HepG2 (cell line): ENCODE measurements around the gene HACE1. TPM values are rescaled to one million over a fixed set of nuclear protein-coding genes. Genes with fewer than 3 reads are reported as not detected.

Experiments
- ATAC-seq: fragments of 200-7000 bp; cut with Tn5 transposase; 3 replicates; pipeline ENCODE4 v1.9.1; 2020; ENCODE audit warnings: mild to moderate bottlenecking, moderate library complexity
- BruUV-seq: library from RNA; stranded (reverse); fragments of 400-500 nt; replicated peaks from 2 replicates; lab custom pipeline; 2021; lab: Mats Ljungman, UMichigan
- CTCF ChIA-PET: fragments of 300-600 bp; formaldehyde crosslinking; extraction: SDS; loops from one replicate; lab custom pipeline; 2021; ENCODE audit warnings: low total read pairs, inconsistent platforms, low intra/inter-chr PET ratio; lab: Yijun Ruan, JAX
- POLR2A ChIA-PET: fragments of 350-600 bp; sonication (Branson Sonifier 250); formaldehyde crosslinking; loops from one replicate; lab custom pipeline; 2020; ENCODE audit warnings: antibody characterized with exemption, inconsistent platforms; lab: Yijun Ruan, JAX
- DNase-seq: peaks from one replicate; pipeline ENCODE4 v3.0.0-alpha.2; 2015; ENCODE audit warnings: low spot score
- FAIRE-seq: peaks from 3 replicates; lab custom pipeline; 2011; peaks lifted over from hg19 to GRCh38; lab: Jason Lieb, UNC
- H2AFZ ChIP-seq: one replicate; pipeline ENCODE4 v1.6.1; 2011; ENCODE audit warnings: low read length, inconsistent platforms
- H3K27ac ChIP-seq: fragments of 300-600 bp; 3 replicates; pipeline ENCODE4 v1.8.0; 2011; ENCODE audit warnings: mixed run types, mild to moderate bottlenecking, mixed read lengths, low read length, inconsistent platforms; ENCODE audit not compliant: insufficient read depth; ENCODE audit errors: extremely low read length
- H3K27me3 ChIP-seq, 2 experiments: fragments of 200-600 bp in 1 of 2; 2 replicates in 1 of 2; 3 replicates in 1 of 2; pipeline versions ENCODE4 v1.6.0 to v1.8.0; 2011; ENCODE audit warnings: low read length in 2 of 2, mild to moderate bottlenecking in 2 of 2, moderate library complexity in 2 of 2, inconsistent platforms in 1 of 2; ENCODE audit not compliant: insufficient read depth in 2 of 2, control insufficient read depth in 1 of 2
- H3K36me3 ChIP-seq, 2 experiments: fragments of 200-600 bp in 1 of 2; replicated peaks in 1 of 2; 2 replicates in 1 of 2; 3 replicates in 1 of 2; pipeline versions ENCODE4 v1.5.1 to v1.8.0; 2011; ENCODE audit warnings: low read length in 2 of 2, inconsistent platforms in 1 of 2; ENCODE audit not compliant: insufficient read depth in 2 of 2, control insufficient read depth in 1 of 2
- H3K4me1 ChIP-seq: 2 replicates; pipeline ENCODE4 v1.5.1; 2012; ENCODE audit warnings: low read length, inconsistent platforms; ENCODE audit not compliant: insufficient read depth
- H3K4me2 ChIP-seq: 2 replicates; pipeline ENCODE4 v1.6.0; 2011; ENCODE audit warnings: low read depth, low read length, inconsistent platforms
- H3K4me3 ChIP-seq, 3 experiments: fragments of 200-600 bp in 1 of 3; sonication (generic), shearing (Covaris generic) in 1 of 3; replicated peaks in 1 of 3; 2 replicates each; pipeline ENCODE4 v1.5.1; 2011 to 2016; ENCODE audit warnings: low read length in 3 of 3, inconsistent platforms in 2 of 3, low read depth in 2 of 3, mild to moderate bottlenecking in 2 of 3, control low read depth in 1 of 3, mixed read lengths in 1 of 3; ENCODE audit not compliant: insufficient read depth in 1 of 3
- H3K79me2 ChIP-seq: one replicate; pipeline ENCODE4 v1.6.1; 2011; ENCODE audit warnings: low read length, inconsistent platforms; ENCODE audit not compliant: insufficient read depth
- H3K9ac ChIP-seq: 2 replicates; pipeline ENCODE4 v1.6.0; 2011; ENCODE audit warnings: mild to moderate bottlenecking, low read depth, low read length, inconsistent platforms; ENCODE audit not compliant: insufficient read depth
- H3K9me3 ChIP-seq: 2 replicates; pipeline ENCODE4 v1.5.1; 2012; ENCODE audit warnings: mild to moderate bottlenecking, low read length
- H4K20me1 ChIP-seq: 2 replicates; pipeline ENCODE4 v1.6.0; 2011; ENCODE audit warnings: inconsistent platforms, mild to moderate bottlenecking, low read length, moderate library complexity; ENCODE audit not compliant: insufficient read depth
- ATF6 ChIP-seq: sonication (generic); formaldehyde crosslinking; conservative IDR thresholded peaks from 2 replicates; pipeline ENCODE4 v1.4.0; 2020; ENCODE audit warnings: missing genetic modification reagents
- HIC2 ChIP-seq: sonication (generic); formaldehyde crosslinking; IDR thresholded peaks from 2 replicates; pipeline ENCODE4 v1.9.0; 2022; ENCODE audit warnings: low read depth, missing genetic modification reagents
- MATR3 ChIP-seq: sonication (generic); formaldehyde crosslinking; IDR thresholded peaks from 2 replicates; pipeline ENCODE4 v1.4.0; 2020; ENCODE audit warnings: missing genetic modification reagents
- MTF2 ChIP-seq: sonication (generic); formaldehyde crosslinking; IDR thresholded peaks from 2 replicates; pipeline ENCODE4 v1.5.0; 2020; ENCODE audit warnings: missing genetic modification reagents, borderline replicate concordance
- NR2F1 ChIP-seq, 2 experiments: fragments of 450-650 bp in 1 of 2; formaldehyde crosslinking in 1 of 2; IDR thresholded peaks; 2 replicates each; pipeline versions ENCODE4 v1.5.0 to v1.6.1; 2016 to 2020; ENCODE audit warnings: mild to moderate bottlenecking in 1 of 2, missing compliant biosample characterization in 1 of 2, missing genetic modification reagents in 1 of 2, moderate library complexity in 1 of 2
- POGZ ChIP-seq: sonication (generic); formaldehyde crosslinking; IDR thresholded peaks from 2 replicates; pipeline ENCODE4 v1.4.0; 2020; ENCODE audit warnings: mild to moderate bottlenecking, missing genetic modification reagents
- PPARG ChIP-seq: conservative IDR thresholded peaks from 2 replicates; pipeline ENCODE4 v1.6.1; 2016; ENCODE audit warnings: missing biosample characterization, missing genetic modification reagents
- SALL2 ChIP-seq: sonication (generic); formaldehyde crosslinking; IDR thresholded peaks from 2 replicates; pipeline ENCODE4 v1.8.1; 2023; ENCODE audit warnings: mild to moderate bottlenecking, missing genetic modification reagents, inconsistent platforms
- SIN3A ChIP-seq: IDR thresholded peaks from 2 replicates; pipeline ENCODE4 v1.6.1; 2011; ENCODE audit warnings: low read depth, mild to moderate bottlenecking, control low read depth, low read length, borderline replicate concordance
- THAP11 ChIP-seq: IDR thresholded peaks from 2 replicates; pipeline ENCODE4 v1.6.1; 2016; ENCODE audit warnings: missing biosample characterization, missing genetic modification reagents
- THAP9 ChIP-seq: sonication (generic); formaldehyde crosslinking; IDR thresholded peaks from 2 replicates; pipeline ENCODE4; 2020; ENCODE audit warnings: missing genetic modification reagents, mild to moderate bottlenecking, borderline replicate concordance
- THRA ChIP-seq: sonication (generic); formaldehyde crosslinking; IDR thresholded peaks from 2 replicates; pipeline ENCODE4 v1.4.0; 2020; ENCODE audit warnings: missing genetic modification reagents, borderline replicate concordance
- ZKSCAN1 ChIP-seq: fragments of 150-350 bp; IDR thresholded peaks from 2 replicates; pipeline ENCODE4 v1.6.1; 2014; ENCODE audit warnings: low read length
- ZNF207 ChIP-seq: fragments of 450-650 bp; IDR thresholded peaks from 2 replicates; pipeline ENCODE4 v1.6.1; 2016; ENCODE audit warnings: antibody characterized with exemption, borderline replicate concordance
- ZNF274 ChIP-seq: sonication (generic); formaldehyde crosslinking; IDR thresholded peaks from 2 replicates; pipeline ENCODE4 v1.5.1; 2020; ENCODE audit warnings: mild to moderate bottlenecking, missing genetic modification reagents
- ZNF335 ChIP-seq: sonication (generic); formaldehyde crosslinking; IDR thresholded peaks from 2 replicates; pipeline ENCODE4 v1.4.0; 2020; ENCODE audit warnings: missing genetic modification reagents
- ZNF552 ChIP-seq: sonication (generic); formaldehyde crosslinking; IDR thresholded peaks from 2 replicates; pipeline ENCODE4 v1.9.0; 2022; ENCODE audit warnings: missing genetic modification reagents, mild to moderate bottlenecking, borderline replicate concordance
- ZNF589 ChIP-seq: sonication (generic); formaldehyde crosslinking; conservative IDR thresholded peaks from 2 replicates; pipeline ENCODE4 v1.8.0; 2022; ENCODE audit warnings: mild to moderate bottlenecking, moderate library complexity, missing genetic modification reagents
- ZNF761 ChIP-seq: sonication (generic); formaldehyde crosslinking; conservative IDR thresholded peaks from 2 replicates; pipeline ENCODE4 v1.4.0; 2020; ENCODE audit warnings: mild to moderate bottlenecking, missing genetic modification reagents
- WGBS: methylation state at CpG from one replicate; pipeline ENCODE4 v1.1.6; 2017; ENCODE audit warnings: low lambda C conversion rate; 5-methylcytosine and 5-hydroxymethylcytosine counted together
- in situ Hi-C: cut with HindIII; loops from 2 replicates; pipeline ENCODE4 v1.10.0; 2017; ENCODE audit warnings: low pct_unique_long_range_greater_than_20kb; ENCODE audit not compliant: extremely low pct_ligation_motif_present
- intact Hi-C: fragments of 100-400 bp; cut with micrococcal nuclease; formaldehyde crosslinking; loops from one replicate; pipeline ENCODE4 v1.10.0; 2022; ENCODE audit not compliant: unreplicated experiment
- polyA plus RNA-seq, 8 experiments: library from polyadenylated mRNA; depleted of rRNA in 3 of 8; stranded (reverse) in 7 of 8; unstranded in 1 of 8; fragments of >200 nt; fragmentation: Illumina TruSeq in 4 of 8; extraction: Trizol in 4 of 8; gene quantifications; 2 replicates each; pipeline versions ENCODE4 v1.2.1 to v1.2.3, GENCODE V29; 2011 to 2016; ENCODE audit warnings: low read depth in 4 of 8, missing spikeins in 1 of 8, mixed read lengths in 1 of 8; ENCODE audit not compliant: insufficient read depth in 1 of 8
- total RNA-seq, 5 experiments: library from RNA; depleted of rRNA; stranded (reverse); fragments of >200 nt; fragmentation: Illumina TruSeq; extraction: Trizol; gene quantifications; 2 replicates each; pipeline ENCODE4 v1.2.3, GENCODE V29; 2016; ENCODE audit warnings: low read depth in 1 of 5

Gene HACE1
- total and polyA plus RNA-seq, 2 of the 13 experiments (the other 11 are each of a cell fraction or from before 2014, with no cell fraction given) = 8.9 to 11.4 TPM

- CTCF ChIA-PET = no interaction called here
- Histone ChIP-seq H3K9ac (no peak overlapping the region), H3K27ac (no peak overlapping the region)
- POLR2A ChIA-PET = no interaction called here
- BruUV-seq = no TSS peak
- no peak for TF ChIP-seq HIC2
- no peak for TF ChIP-seq ZNF552 (CRISPR knock-in tag)
- no peak for TF ChIP-seq SIN3A
- TF ChIP-seq ZNF207 = no peak
- no peak for TF ChIP-seq THAP9
- TF ChIP-seq ZNF335 = no peak
- no peak for TF ChIP-seq ZNF589 (CRISPR knock-in tag)
- TF ChIP-seq ZNF274 (CRISPR knock-in tag) = no peak
- no peak for TF ChIP-seq ATF6 (CRISPR knock-in tag)
- no peak for TF ChIP-seq SALL2 (CRISPR knock-in tag)
- TF ChIP-seq POGZ (CRISPR knock-in tag) = no peak
- no peak for TF ChIP-seq MTF2 (CRISPR knock-in tag)
- TF ChIP-seq MATR3 = no peak
- TF ChIP-seq NR2F1 (CRISPR knock-in tag; IDR thresholded peaks at IDR 0.05) = no peak
- TF ChIP-seq THAP11 (CRISPR knock-in tag) = no peak
- no peak for TF ChIP-seq ZNF761 (CRISPR knock-in tag)
- no peak for TF ChIP-seq PPARG (CRISPR knock-in tag)
- no peak for TF ChIP-seq ZKSCAN1
- TF ChIP-seq THRA (CRISPR knock-in tag) = no peak
- TF ChIP-seq, all 625 proteins: peak for 0
- no peaks in the 10 kb centered on the region for H3K79me2 ChIP-seq
- H3K4me2 ChIP-seq = no peak overlapping the region
- ATAC-seq (no peak), DNase-seq (no peak), FAIRE-seq (no peak)
- H4K20me1 ChIP-seq = no peaks in the 10 kb centered on the region
- H3K4me1 ChIP-seq = no peaks in the 10 kb centered on the region
- in situ Hi-C loops (no loop called here), intact Hi-C loops (no loop called here)
- no peaks in the 10 kb centered on the region for H3K36me3 ChIP-seq
- no peaks in the 10 kb centered on the region for H3K9me3 ChIP-seq
- 53% methylated on average over 1 of the region's 1 CpG for WGBS
- H3K4me3 ChIP-seq = no peak overlapping the region
- H3K27me3 ChIP-seq = no peaks in the 10 kb centered on the region
- no peak overlapping the region for H2AFZ ChIP-seq
Measured at GRCh38 chr6:104698979-104699378, 160.7 kb downstream of the HACE1 start.
